ENCODE measurements around the gene ADAMTSL1.

GRCh38 chr9:18623221-18624079 lies 149.5 kb downstream of the ADAMTSL1 start:
- TF ChIP-seq EP300 (IDR thresholded peaks at IDR 0.05), result no peak
- TF ChIP-seq CTCF (IDR thresholded peaks at IDR 0.05), result no peak
- TF ChIP-seq POLR2AphosphoS5 (IDR thresholded peaks at IDR 0.05), result no peak
- TF ChIP-seq POLR2A (IDR thresholded peaks at IDR 0.05), result no peak

Data from suprapubic skin (tissue), 4 donors.